Karpas-422 (cell line): ENCODE results near the gene LSAMP. TPM values are rescaled to one million over a fixed set of nuclear protein-coding genes. Genes with fewer than 3 reads are reported as not detected.

Source experiments
- DNase-seq: peaks from one replicate; pipeline ENCODE4 v3.0.0-alpha.2; 2015
- H2AFZ ChIP-seq: fragments of 200-600 bp; sonication (generic); 2 replicates; pipeline ENCODE4 v1.6.1; 2014; ENCODE audit warnings: antibody characterized with exemption, low read length, mixed read lengths
- H3K27ac ChIP-seq: fragments of 200-600 bp; sonication (generic); 2 replicates; pipeline ENCODE4 v1.5.1; 2014; ENCODE audit warnings: mild to moderate bottlenecking, low read length, moderate library complexity
- H3K27me3 ChIP-seq: fragments of 200-600 bp; sonication (generic); 2 replicates; pipeline ENCODE4 v1.6.1; 2014; ENCODE audit warnings: low read length, mixed read lengths
- H3K36me3 ChIP-seq: fragments of 200-600 bp; sonication (generic); 2 replicates; pipeline ENCODE4 v1.6.1; 2014; ENCODE audit warnings: low read length, mixed read lengths; ENCODE audit not compliant: insufficient read depth
- H3K4me1 ChIP-seq: fragments of 200-600 bp; sonication (generic); 2 replicates; pipeline ENCODE4 v1.6.1; 2014; ENCODE audit warnings: mild to moderate bottlenecking, low read length, mixed read lengths
- H3K4me2 ChIP-seq: fragments of 200-600 bp; sonication (generic); 2 replicates; pipeline ENCODE4 v1.6.1; 2014; ENCODE audit warnings: low read length, low read depth, mild to moderate bottlenecking; ENCODE audit not compliant: poor library complexity, severe bottlenecking
- H3K4me3 ChIP-seq: fragments of 200-600 bp; sonication (generic); 2 replicates; pipeline ENCODE4 v1.5.1; 2014; ENCODE audit warnings: mild to moderate bottlenecking, antibody characterized with exemption, low read length, mixed read lengths
- H3K79me2 ChIP-seq: fragments of 200-600 bp; sonication (generic); 2 replicates; pipeline ENCODE4 v1.6.1; 2014; ENCODE audit warnings: mild to moderate bottlenecking, low read length, mixed read lengths
- H3K9ac ChIP-seq: fragments of 200-600 bp; sonication (generic); 2 replicates; pipeline ENCODE4 v1.6.0; 2014; ENCODE audit warnings: low read length
- H3K9me2 ChIP-seq: fragments of 200-600 bp; sonication (generic), shearing (Covaris generic); replicated peaks from 2 replicates; pipeline ENCODE4 v1.6.0; 2014; ENCODE audit warnings: mild to moderate bottlenecking, low read length, moderate library complexity; ENCODE audit not compliant: insufficient read depth
- H3K9me3 ChIP-seq: fragments of 300-700, 200-600 bp; sonication (generic); 2 replicates; pipeline ENCODE4 v1.6.1; 2014; ENCODE audit warnings: low read length, mixed read lengths
- H4K20me1 ChIP-seq: fragments of 200-600 bp; sonication (generic); 2 replicates; pipeline ENCODE4 v1.6.1; 2014; ENCODE audit warnings: mild to moderate bottlenecking, antibody characterized with exemption, low read length, low read depth; ENCODE audit not compliant: insufficient read depth
- total RNA-seq: library from RNA; depleted of rRNA; stranded (reverse); fragments of >200 nt; shearing (Covaris generic); gene quantifications from 2 replicates; pipeline ENCODE4 v1.2.3, GENCODE V29; 2014; ENCODE audit warnings: low replicate concordance; rRNA removed

LSAMP gene
- not detected in 2 replicates for total RNA-seq

- Histone ChIP-seq H2AFZ (no peak within 1 kb of the TSS), H3K9me3 (no peaks in the 10 kb centered on the region; the same call in 1 of the 2 replicates), H3K9me2 (no peaks in the 10 kb centered on the region), H3K4me1 (no peaks in the 10 kb centered on the region), H3K27me3 (no peaks in the 10 kb centered on the region), H3K79me2 (no peaks in the 10 kb centered on the region), H3K9ac (no peak within 1 kb of the TSS), H3K4me2 (no peak within 1 kb of the TSS), H3K36me3 (no peaks in the 10 kb centered on the region), H4K20me1 (no peaks in the 10 kb centered on the region), H3K27ac (no peak within 1 kb of the TSS), H3K4me3 (no peak within 1 kb of the TSS)
- DNase-seq: no peak
Measured at GRCh38 chr3:116445311-116445841, at the start of gene LSAMP. Gene LSAMP (minus strand): TSS chr3:116445487.

GRCh38 chr3:116492379-116492778 is 47.1 kb upstream of the LSAMP start:
- Histone ChIP-seq H4K20me1 (no peaks in the 10 kb centered on the region), H3K79me2 (no peaks in the 10 kb centered on the region), H3K4me3 (no peak overlapping the region), H3K27me3 (no peaks in the 10 kb centered on the region), H3K27ac (no peak overlapping the region), H3K9ac (no peak overlapping the region), H2AFZ (no peak overlapping the region), H3K9me3 (peaks cover 3% of the 10 kb centered on the region; the same call in 1 of the 2 replicates), H3K36me3 (no peaks in the 10 kb centered on the region), H3K4me1 (no peaks in the 10 kb centered on the region), H3K9me2 (no peaks in the 10 kb centered on the region), H3K4me2 (no peak overlapping the region)
- DNase-seq: no peak

- Histone ChIP-seq H3K9ac (no peak overlapping the region), H3K4me2 (no peak overlapping the region), H2AFZ (no peak overlapping the region), H3K9me3 (0 out of 2 replicates have a peak, but pooled peaks cover 5% of the 10 kb centered on the region), H3K36me3 (no peaks in the 10 kb centered on the region), H4K20me1 (no peaks in the 10 kb centered on the region), H3K4me3 (no peak overlapping the region), H3K9me2 (no peaks in the 10 kb centered on the region), H3K4me1 (no peaks in the 10 kb centered on the region), H3K27ac (no peak overlapping the region), H3K27me3 (no peaks in the 10 kb centered on the region), H3K79me2 (no peaks in the 10 kb centered on the region)
- DNase-seq: no peak
Measured at GRCh38 chr3:116483135-116483534, 37.8 kb upstream of the LSAMP start.

GRCh38 chr3:116476691-116477090 is 31.4 kb upstream of the LSAMP start:
- Histone ChIP-seq H3K27me3 (no peaks in the 10 kb centered on the region), H3K4me2 (no peak overlapping the region)

GRCh38 chr3:116474801-116475200 is 29.5 kb upstream of the LSAMP start:
- no peaks in the 10 kb centered on the region for H3K36me3 ChIP-seq
- no peak for DNase-seq
- H3K27me3 ChIP-seq: no peaks in the 10 kb centered on the region
- no peaks in the 10 kb centered on the region for H3K79me2 ChIP-seq
- no peaks in the 10 kb centered on the region for H3K4me1 ChIP-seq
- H3K27ac ChIP-seq: no peak overlapping the region
- no peaks in the 10 kb centered on the region; the same call in 1 of the 2 replicates for H3K9me2 ChIP-seq
- no peak overlapping the region for H3K9ac ChIP-seq
- H3K4me2 ChIP-seq: no peak overlapping the region
- no peak overlapping the region for H3K4me3 ChIP-seq
- no peaks in the 10 kb centered on the region for H4K20me1 ChIP-seq
- no peaks in the 10 kb centered on the region; the same call in 1 of the 2 replicates for H3K9me3 ChIP-seq
- no peak overlapping the region for H2AFZ ChIP-seq

More at GRCh38 chr3:116476691-116477090, 31.4 kb upstream of the LSAMP start:
- Histone ChIP-seq H3K4me3 (no peak overlapping the region), H3K79me2 (no peaks in the 10 kb centered on the region), H2AFZ (no peak overlapping the region), H3K9me3 (peaks cover 5% of the 10 kb centered on the region; the same call in 1 of the 2 replicates), H3K36me3 (no peaks in the 10 kb centered on the region), H3K9ac (no peak overlapping the region), H3K4me1 (no peaks in the 10 kb centered on the region), H3K9me2 (no peaks in the 10 kb centered on the region; the same call in 1 of the 2 replicates), H4K20me1 (no peaks in the 10 kb centered on the region), H3K27ac (no peak overlapping the region)
- DNase-seq: no peak

GRCh38 chr3:116474032-116474780 is 28.9 kb upstream of the LSAMP start:
- Histone ChIP-seq H3K9me3 (no peaks in the 10 kb centered on the region; the same call in 1 of the 2 replicates), H3K27me3 (no peaks in the 10 kb centered on the region), H3K27ac (no peak overlapping the region), H3K4me1 (no peaks in the 10 kb centered on the region), H3K79me2 (no peaks in the 10 kb centered on the region), H3K36me3 (no peaks in the 10 kb centered on the region), H2AFZ (no peak overlapping the region), H3K4me2 (no peak overlapping the region), H3K9me2 (no peaks in the 10 kb centered on the region; the same call in 1 of the 2 replicates), H4K20me1 (no peaks in the 10 kb centered on the region), H3K4me3 (no peak overlapping the region), H3K9ac (no peak overlapping the region)
- no peak for DNase-seq

GRCh38 chr3:116473602-116474001 is 28.3 kb upstream of the LSAMP start:
- Histone ChIP-seq H3K4me3 (no peak overlapping the region), H3K4me1 (no peaks in the 10 kb centered on the region), H3K36me3 (no peaks in the 10 kb centered on the region), H3K27me3 (no peaks in the 10 kb centered on the region), H4K20me1 (no peaks in the 10 kb centered on the region), H2AFZ (no peak overlapping the region), H3K9ac (no peak overlapping the region), H3K4me2 (no peak overlapping the region), H3K9me3 (no peaks in the 10 kb centered on the region; the same call in 1 of the 2 replicates), H3K27ac (no peak overlapping the region), H3K79me2 (no peaks in the 10 kb centered on the region), H3K9me2 (no peaks in the 10 kb centered on the region; the same call in 1 of the 2 replicates)
- DNase-seq: no peak

- H3K9ac ChIP-seq: no peak overlapping the region
- H3K27ac ChIP-seq: no peak overlapping the region
- no peak for DNase-seq
- H3K79me2 ChIP-seq: no peaks in the 10 kb centered on the region
- no peaks in the 10 kb centered on the region for H4K20me1 ChIP-seq
- no peaks in the 10 kb centered on the region for H3K4me1 ChIP-seq
- H3K9me3 ChIP-seq: no peaks in the 10 kb centered on the region; the same call in 1 of the 2 replicates
- no peak overlapping the region for H3K4me2 ChIP-seq
- no peaks in the 10 kb centered on the region for H3K27me3 ChIP-seq
- H3K9me2 ChIP-seq: no peaks in the 10 kb centered on the region; the same call in 1 of the 2 replicates
- H3K36me3 ChIP-seq: no peaks in the 10 kb centered on the region
- no peak overlapping the region for H3K4me3 ChIP-seq
- H2AFZ ChIP-seq: no peak overlapping the region
Measured at GRCh38 chr3:116470605-116471197, 25.4 kb upstream of the LSAMP start.
